SJCRH30 (cell line): ENCODE results near the gene MOB3B. TPM values are rescaled to one million over a fixed set of nuclear protein-coding genes. Genes with fewer than 3 reads are reported as not detected.

Experiments
- DNase-seq, 2 experiments: peaks; one replicate each; pipeline ENCODE4 v3.0.0-alpha.2; 2015 to 2020
- H3K27ac ChIP-seq: fragments of 250-450 bp; sonication (Bioruptor Pico); 2 replicates; pipeline ENCODE4 v1.5.1; 2020; ENCODE audit warnings: mild to moderate bottlenecking, moderate library complexity
- H3K27me3 ChIP-seq: fragments of 250-450 bp; sonication (Bioruptor Pico); 2 replicates; pipeline ENCODE4 v1.5.1; 2020; ENCODE audit warnings: mild to moderate bottlenecking, moderate library complexity
- H3K36me3 ChIP-seq: fragments of 250-450 bp; sonication (Bioruptor Pico); 2 replicates; pipeline ENCODE4 v1.5.1; 2020; ENCODE audit warnings: mild to moderate bottlenecking, moderate library complexity
- H3K4me1 ChIP-seq: fragments of 250-450 bp; sonication (Bioruptor Pico); 2 replicates; pipeline ENCODE4 v1.5.1; 2020; ENCODE audit warnings: mild to moderate bottlenecking, moderate library complexity
- H3K4me3 ChIP-seq: fragments of 250-450 bp; sonication (Bioruptor Pico); 2 replicates; pipeline ENCODE4 v1.5.1; 2020; ENCODE audit warnings: mild to moderate bottlenecking, moderate library complexity
- H3K9me3 ChIP-seq: fragments of 250-450 bp; sonication (Bioruptor Pico); replicated peaks from 2 replicates; pipeline ENCODE4 v1.5.1; 2020; ENCODE audit warnings: mild to moderate bottlenecking, moderate library complexity
- total RNA-seq: library from RNA; depleted of rRNA; stranded (reverse); fragments of >200 nt; shearing (Covaris generic); gene quantifications from 2 replicates; pipeline ENCODE4 v1.2.3, GENCODE V29; 2014; rRNA removed

MOB3B gene
- total RNA-seq, 1 experiment from 2014 or later, result 0.34 TPM

DNA sequence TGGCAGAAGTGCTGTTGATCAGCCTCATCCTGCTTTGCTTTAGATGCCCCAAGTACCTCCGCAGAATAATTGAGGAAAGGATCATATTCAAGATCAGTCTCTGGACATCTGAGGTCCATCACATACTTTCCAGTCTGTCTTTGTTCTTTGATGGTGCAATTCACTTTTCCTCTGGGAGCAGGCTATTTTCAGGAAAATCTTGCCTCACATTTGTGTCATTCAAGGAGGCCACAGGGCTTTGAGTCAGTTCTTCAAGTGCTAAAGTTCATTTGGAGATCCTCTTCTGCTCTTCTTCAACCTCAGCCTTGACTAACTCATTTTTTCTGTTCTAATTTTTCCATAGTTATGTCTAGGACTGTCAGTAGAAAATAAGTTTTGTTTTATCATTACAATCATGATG lies 251.2 kb downstream of the MOB3B start:
- Histone ChIP-seq H3K4me1 (no peaks in the 10 kb centered on the region), H3K27me3 (no peaks in the 10 kb centered on the region), H3K9me3 (no peaks in the 10 kb centered on the region), H3K4me3 (no peak overlapping the region), H3K36me3 (no peaks in the 10 kb centered on the region), H3K27ac (no peak overlapping the region)
- DNase-seq, result no peak

DNA sequence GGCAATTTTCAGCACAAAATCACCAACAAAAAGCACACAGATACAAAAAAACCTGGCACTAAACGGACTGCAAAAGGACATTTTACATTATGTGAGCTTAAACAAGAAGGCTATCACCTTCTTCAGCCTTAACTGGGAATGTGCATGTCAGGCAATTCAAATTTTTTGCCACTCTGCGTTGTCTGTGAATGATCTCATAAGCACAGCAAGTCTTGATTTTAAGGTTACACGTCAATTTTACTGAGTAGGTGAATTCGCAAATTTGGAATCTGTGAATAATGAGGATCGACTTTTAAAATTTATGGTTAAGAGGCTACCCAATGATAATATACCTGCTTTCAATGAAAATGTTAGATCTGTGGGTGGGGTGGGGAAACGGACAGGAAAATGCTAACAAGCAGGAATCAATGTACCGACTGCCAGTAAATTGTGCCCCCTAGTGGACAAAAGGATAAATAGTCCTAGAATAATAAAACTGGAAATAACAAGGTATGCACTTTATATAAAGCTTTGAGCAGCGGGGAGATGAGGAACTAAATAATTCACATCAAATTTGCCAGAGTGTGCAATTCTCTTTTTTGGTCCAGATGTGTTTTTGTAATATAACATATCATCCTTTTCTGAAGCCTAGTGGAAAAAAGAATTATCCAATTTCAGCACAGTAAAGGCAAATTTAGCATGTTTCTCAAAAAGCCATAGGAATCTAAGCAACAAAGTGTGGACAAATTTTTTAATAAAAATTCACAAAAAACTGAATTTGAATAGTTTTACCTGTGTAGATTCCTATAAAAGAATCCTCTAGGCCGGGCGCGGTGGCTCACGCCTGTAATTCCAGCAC lies 253.2 kb downstream of the MOB3B start:
- H3K4me3 ChIP-seq, result no peak overlapping the region
- no peaks in the 10 kb centered on the region for H3K4me1 ChIP-seq
- no peaks in the 10 kb centered on the region for H3K27me3 ChIP-seq
- no peaks in the 10 kb centered on the region for H3K36me3 ChIP-seq
- H3K9me3 ChIP-seq, result no peaks in the 10 kb centered on the region
- DNase-seq, result peak in 1 of 2 experiments; percentile 71
- H3K27ac ChIP-seq, result no peak overlapping the region

Other genes starting within 250 kb of the MOB3B start
- gene EQTN, start 232.7 kb downstream of the MOB3B start, total RNA-seq, result not detected in 2 replicates
- gene IFNK, start 5.5 kb downstream of the MOB3B start, total RNA-seq, result not detected in 2 replicates
- gene C9orf72, start 43.7 kb upstream of the MOB3B start, total RNA-seq, result 9.6 and 10.0 TPM in 2 replicates